CD4-positive, alpha-beta T cell treated with Interleukin-6 for 4 hours (primary cell): ENCODE measurements around the gene TRPC6.
"Not testable (repeated sequence)": the region's sequence is repeated elsewhere in the genome, so short reads cannot be mapped to it uniquely, and the experiment has no call there.

Source experiments
- DNase-seq: peaks from one replicate; pipeline ENCODE4 v3.0.0-alpha.2; 2020; ENCODE audit warnings: mixed read lengths

TRPC6 gene

DNA sequence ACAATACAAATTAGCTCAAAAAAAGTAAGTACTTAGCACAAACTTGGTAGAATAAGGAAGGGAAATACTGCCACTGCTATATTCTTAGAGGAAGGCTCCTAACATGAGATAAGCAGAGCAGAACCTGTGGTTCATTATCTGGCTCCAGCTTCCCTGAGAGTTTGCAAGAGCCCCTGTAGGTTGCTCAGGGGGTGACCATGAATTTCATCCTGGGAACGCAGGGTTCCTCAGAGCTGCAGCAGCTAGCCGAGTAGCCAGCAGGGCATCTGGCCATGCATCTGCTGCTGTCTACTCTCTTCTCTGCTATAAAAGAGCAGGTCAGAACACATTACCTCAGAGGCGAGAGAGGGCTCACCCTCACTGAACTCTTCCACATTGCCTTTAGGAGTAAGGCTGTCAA, 67.3 kb downstream of the TRPC6 start:
- DNase-seq, result no peak

GRCh38 chr11:101511065-101511464, 72.7 kb downstream of the TRPC6 start:
- DNase-seq, result no peak

DNA sequence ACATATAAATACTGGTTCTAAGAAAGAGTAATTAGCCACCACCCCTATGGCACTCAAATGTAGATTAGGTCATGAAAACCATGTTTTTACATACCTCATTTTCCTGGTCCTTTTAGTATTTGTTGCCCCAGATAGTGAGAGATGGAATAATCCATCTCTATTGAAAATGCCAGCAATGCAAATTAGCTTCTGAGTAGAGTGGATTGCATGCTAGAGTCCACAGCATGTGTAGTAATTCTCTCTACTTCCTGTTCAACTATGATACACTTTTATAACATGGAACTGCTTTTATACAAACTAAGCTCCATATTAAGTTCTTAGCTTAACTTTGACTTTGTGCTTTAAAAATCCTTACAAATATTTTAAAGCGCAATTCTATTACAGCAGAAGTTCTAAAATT, 73.2 kb downstream of the TRPC6 start:
- DNase-seq, result no peak

DNA sequence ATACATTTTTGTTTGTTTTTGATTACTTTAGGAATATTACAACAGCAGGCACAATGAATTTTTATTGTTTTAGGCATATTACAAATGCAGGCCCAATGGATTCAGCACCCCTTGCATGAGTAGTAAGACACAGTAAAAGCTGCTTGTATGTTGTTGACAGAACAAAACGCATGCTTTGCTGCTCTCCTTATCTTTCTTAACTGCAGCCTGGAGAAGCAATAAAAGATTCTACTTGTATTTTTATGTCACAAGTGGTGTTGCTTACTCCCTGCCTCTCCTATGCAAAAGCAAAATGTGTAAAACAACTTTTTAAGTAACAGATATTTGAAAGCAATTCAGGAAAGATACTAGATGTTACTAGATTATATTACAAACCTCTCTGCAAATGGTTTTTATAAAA, 73.9 kb downstream of the TRPC6 start:
- DNase-seq, result no peak

- no peak for DNase-seq
Observed at GRCh38 chr11:101508370-101508769, 75.4 kb downstream of the TRPC6 start.

DNA sequence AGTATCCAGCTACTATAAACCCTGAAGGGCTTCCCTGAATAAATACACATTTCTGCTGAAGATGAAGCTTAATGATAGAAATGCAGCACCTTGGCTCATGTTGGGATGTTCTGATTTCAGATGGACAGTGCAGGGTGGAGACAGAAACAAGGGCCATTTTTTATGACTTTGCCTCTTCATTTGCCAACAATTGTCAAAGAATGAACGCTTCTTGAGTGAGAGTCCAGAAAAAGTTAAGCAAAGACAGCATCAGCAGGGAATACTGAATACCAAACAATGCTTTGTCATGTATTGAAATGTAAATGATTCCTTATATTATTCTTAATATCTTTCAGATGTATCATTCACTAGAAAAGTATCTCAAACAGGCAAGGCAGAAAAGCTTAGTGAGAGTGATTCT, 84.9 kb downstream of the TRPC6 start:
- DNase-seq, result no peak

DNA sequence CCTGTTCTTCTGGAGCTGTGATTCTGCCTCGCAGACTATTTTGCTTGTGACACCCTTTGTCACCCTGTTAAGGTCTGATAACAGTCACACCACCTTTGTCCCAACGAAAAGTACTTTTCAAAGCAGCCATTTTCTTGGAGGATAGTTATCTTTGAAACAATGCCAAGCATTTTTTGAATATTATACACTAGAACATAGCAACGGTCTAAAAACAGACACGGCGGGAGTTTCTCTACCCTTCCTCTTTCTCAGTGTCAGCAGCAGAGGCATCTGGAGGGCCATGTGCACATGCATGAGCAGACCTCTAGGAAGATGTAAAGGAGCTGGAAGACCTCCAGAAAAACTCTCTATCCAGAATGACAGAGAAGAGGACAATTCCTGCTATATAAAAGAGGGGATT, 86.5 kb downstream of the TRPC6 start:
- DNase-seq, result no peak

- DNase-seq, result no peak
Observed at GRCh38 chr11:101487775-101488174, 96.0 kb downstream of the TRPC6 start.

- DNase-seq, result no peak
Observed at GRCh38 chr11:101482556-101483124, 101.2 kb downstream of the TRPC6 start.

DNA sequence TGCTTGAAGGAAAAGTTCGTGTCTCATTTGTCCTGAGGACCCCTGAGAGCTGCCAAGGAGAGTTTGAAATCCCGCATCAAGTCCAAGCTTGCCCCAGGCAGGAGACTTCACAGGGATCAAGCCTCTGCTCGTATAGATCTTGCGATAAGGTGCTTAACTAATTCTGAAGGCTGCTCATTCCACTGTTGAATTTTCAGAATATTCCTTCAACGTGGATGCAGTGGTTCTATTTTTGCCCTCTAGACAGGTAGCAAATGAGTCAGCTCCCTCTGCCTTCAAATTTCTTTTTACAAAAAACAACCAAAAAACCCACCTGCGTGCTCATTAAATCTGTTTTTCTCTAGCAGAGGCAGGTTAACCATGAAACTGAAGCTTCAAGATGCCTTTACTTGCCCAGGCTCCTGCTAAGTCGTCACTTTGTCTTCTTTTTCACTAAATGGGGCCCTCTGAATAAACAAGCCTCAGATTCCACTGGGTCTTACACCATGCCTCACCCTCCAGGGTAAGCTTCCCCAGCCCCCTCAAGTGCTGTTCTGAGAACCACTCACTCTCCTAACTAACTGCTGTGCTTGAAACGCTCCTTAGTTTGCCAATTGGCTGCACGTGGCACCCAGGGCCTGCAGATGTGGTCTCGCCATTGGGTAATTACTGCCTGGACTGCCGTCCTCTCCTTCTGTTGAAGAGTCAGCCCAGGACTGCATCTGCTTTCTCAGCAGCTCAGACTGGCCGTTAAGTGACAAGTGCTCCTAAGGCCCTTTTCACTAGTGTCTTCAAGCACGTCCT, 105.0 kb downstream of the TRPC6 start:
- no peak for DNase-seq

- DNase-seq, result no peak
Observed at GRCh38 chr11:101477926-101478325, 105.9 kb downstream of the TRPC6 start.

GRCh38 chr11:101476191-101476590, 107.6 kb downstream of the TRPC6 start:
- DNase-seq, result no peak

DNA sequence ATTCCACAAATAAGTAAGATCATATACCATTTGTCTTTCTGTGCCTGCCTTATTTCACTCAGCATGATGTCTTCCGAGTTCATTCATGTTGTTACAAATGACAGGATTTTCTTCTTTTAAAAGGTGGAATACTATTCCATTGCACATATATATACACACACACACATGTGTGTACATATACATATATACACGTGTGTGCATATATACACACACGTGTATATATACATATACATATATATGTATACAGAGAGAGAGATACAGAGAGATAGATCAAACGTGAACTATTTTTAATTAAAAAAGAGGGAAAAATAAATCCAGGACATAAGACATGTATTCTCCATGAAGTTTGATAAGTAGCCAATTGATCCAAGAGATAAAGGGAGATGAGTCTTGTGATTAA, 108.1 kb downstream of the TRPC6 start:
- no peak for DNase-seq

- DNase-seq, result no peak
Observed at GRCh38 chr11:101474666-101475065, 109.1 kb downstream of the TRPC6 start.

GRCh38 chr11:101470881-101471520, 112.8 kb downstream of the TRPC6 start:
- no peak for DNase-seq

DNA sequence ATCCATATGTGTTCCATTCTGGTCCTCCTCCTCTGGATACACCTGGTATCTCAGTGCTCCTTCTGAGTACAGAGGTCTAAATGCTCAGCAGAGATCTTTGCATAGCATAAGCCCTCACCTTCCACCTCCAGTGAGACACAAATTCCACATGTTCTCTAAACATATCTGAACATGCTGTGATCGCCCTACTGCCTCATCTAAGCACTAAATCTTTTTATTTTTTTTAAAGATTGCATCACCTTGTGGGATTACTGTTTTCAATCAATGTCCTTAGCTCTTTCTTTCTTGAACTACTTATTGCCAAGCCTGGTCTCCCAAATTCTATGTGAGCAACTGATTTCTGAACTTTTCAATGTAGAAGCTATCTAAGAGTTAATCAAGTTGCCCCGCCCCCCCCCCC, 113.4 kb downstream of the TRPC6 start:
- DNase-seq, result no peak

- no peak for DNase-seq
Observed at GRCh38 chr11:101466352-101466751, 117.5 kb downstream of the TRPC6 start.

DNA sequence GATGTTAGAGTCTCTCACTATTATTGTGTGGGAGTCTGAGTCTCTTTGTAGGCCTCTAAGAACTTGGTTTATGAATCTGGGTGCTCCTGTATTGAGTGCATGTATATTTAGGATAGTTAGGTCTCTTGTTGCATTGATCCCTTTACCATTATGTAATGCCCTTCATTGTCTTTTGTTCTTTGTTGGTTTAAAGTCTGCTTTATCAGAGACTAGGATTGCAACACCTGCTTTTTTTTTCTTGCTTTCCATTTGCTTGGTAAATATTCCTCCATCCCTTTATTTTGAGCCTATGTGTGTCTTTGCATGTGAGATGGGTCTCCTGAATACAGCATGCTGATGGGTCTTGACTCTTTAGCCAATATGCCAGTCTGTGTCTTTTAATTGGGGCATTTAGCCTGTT, 119.4 kb downstream of the TRPC6 start:
- not testable (repeated sequence) for DNase-seq

DNA sequence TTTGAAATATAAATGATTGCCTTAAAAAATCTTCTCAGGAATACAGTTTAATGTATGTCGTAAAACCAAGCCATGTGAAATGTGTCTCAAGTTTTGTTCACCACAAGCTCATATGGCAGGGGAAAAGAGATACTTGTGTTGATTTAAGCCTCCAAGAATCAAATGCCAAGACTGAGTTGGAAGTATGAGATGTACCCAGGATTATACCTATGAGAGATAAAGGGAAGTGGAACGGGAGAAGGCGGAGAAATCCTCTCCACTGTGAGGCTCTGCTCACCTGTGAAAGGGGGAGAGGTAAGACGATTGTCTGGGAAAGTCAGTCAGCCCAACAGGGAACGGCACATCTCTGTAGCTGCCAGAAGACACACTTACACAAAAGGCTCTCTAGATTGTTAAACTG, 124.8 kb downstream of the TRPC6 start:
- DNase-seq, result no peak

DNA sequence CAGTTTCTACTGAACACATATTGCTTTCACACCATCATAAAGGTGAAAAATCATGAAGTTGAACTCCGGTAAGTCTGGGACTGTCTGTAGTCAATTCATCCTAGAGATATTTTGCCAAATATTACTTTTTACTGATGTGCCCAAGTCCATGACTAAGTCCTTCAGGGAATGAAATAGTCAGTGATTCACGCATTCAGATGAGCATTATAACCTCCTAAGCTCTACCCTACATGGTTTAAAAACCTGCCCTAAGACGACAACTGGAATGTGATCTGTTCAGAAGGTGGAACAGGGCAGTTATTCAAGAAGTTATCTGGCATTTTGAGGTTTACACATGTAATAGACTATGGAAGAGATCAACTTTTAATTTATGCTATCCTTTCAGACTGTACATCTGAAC, 125.6 kb downstream of the TRPC6 start:
- DNase-seq, result no peak

DNA sequence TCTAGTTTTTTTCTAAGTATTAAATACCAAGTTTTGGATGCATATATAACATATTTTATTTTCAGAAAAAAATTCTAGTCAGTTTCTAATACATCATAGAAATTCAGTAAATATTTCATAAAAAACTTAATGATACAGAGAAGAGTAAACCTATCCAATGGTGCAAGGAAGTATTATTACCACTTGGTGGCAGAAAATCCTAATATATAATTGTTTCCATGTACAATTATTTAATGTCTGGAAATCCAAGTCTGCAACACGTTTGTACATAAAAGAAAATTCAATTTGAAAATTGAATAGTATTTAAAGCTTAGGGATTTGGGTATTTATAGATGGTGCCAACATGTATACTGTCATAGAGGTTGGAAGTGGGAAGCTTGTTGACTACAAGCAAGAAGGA, 127.0 kb downstream of the TRPC6 start:
- no peak for DNase-seq

GRCh38 chr11:101453682-101454081, 130.1 kb downstream of the TRPC6 start:
- no peak for DNase-seq

DNA sequence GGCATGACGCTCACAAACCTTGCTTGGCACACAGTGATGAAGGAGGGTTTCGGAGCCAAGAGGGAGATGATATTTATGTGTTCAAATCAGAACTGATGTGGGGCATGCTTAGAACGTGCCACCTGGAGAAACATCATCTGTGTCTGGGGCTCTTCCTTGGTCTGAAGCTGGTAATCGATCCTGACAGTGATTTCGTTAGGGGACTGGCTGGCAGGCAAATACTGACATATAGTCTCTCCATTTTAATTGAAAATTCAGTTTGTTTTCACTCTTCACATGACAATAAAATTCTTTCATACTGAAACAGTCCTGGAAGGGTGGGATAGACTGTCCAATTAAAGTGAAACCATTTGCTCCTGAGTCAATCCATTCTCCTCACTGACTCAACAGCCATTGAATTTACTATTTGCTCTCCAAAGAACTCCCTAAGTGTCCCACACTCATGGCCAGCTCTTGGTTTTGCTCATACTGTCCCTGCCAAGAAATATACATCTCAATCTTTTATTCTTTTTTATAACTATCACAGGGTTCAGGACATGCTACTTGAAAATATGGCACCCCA, 134.8 kb downstream of the TRPC6 start:
- DNase-seq, result no peak

GRCh38 chr11:101446726-101447125, 137.1 kb downstream of the TRPC6 start:
- no peak for DNase-seq
